ENCODE measurements around the gene EML4.

DNA sequence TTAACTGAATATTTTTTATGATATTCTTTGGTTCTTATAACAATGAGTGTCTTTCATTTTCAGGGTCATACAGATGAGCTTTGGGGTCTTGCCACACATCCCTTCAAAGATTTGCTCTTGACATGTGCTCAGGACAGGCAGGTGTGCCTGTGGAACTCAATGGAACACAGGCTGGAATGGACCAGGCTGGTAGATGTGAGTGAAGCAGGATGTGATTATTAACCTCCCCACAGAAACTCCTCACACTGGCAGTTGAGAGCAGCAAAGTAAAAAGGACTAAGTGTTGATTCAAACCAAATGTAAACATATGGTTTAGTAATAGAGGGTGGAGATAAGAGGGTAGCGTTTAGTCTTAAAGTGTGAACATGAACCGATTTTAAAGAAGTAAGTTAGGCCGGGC lies 134.1 kb downstream of the EML4 start:
- TF ChIP-seq, protein P1, sequence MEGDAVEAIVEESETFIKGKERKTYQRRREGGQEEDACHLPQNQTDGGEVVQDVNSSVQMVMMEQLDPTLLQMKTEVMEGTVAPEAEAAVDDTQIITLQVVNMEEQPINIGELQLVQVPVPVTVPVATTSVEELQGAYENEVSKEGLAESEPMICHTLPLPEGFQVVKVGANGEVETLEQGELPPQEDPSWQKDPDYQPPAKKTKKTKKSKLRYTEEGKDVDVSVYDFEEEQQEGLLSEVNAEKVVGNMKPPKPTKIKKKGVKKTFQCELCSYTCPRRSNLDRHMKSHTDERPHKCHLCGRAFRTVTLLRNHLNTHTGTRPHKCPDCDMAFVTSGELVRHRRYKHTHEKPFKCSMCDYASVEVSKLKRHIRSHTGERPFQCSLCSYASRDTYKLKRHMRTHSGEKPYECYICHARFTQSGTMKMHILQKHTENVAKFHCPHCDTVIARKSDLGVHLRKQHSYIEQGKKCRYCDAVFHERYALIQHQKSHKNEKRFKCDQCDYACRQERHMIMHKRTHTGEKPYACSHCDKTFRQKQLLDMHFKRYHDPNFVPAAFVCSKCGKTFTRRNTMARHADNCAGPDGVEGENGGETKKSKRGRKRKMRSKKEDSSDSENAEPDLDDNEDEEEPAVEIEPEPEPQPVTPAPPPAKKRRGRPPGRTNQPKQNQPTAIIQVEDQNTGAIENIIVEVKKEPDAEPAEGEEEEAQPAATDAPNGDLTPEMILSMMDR (conservative IDR thresholded peaks at IDR 0.05; ENCODE audit: low read length): no peak
- TF ChIP-seq EZH2phosphoT487 (IDR thresholded peaks at IDR 0.05; ENCODE audit: borderline replicate concordance, low read depth, low read length): no peak
